Mesendoderm (in vitro differentiated cells): ENCODE results near the gene AMPD2.
"Not testable (repeated sequence)": the region's sequence is repeated elsewhere in the genome, so short reads cannot be mapped to it uniquely, and the experiment has no call there.

ENCODE experiments used
- DNase-seq: peaks from one replicate; pipeline ENCODE4 v3.0.0; 2013
- H2AK5ac ChIP-seq: 2 replicates; pipeline ENCODE4 v1.6.1; 2013; ENCODE audit warnings: low read length, inconsistent platforms
- H2BK120ac ChIP-seq: 2 replicates; pipeline ENCODE4 v1.6.1; 2013; ENCODE audit warnings: low read depth, mild to moderate bottlenecking, low read length, moderate library complexity, mixed read lengths
- H2BK15ac ChIP-seq: replicated peaks from 2 replicates; pipeline ENCODE4 v1.6.1; 2013; ENCODE audit warnings: low read depth, mild to moderate bottlenecking, moderate library complexity
- H2BK5ac ChIP-seq: 2 replicates; pipeline ENCODE4 v1.6.1; 2013; ENCODE audit warnings: low read length, inconsistent platforms
- H3K18ac ChIP-seq: 2 replicates; pipeline ENCODE4 v1.6.1; 2013; ENCODE audit warnings: mild to moderate bottlenecking, low read length, mixed read lengths
- H3K23ac ChIP-seq: one replicate; pipeline ENCODE4 v1.6.1; 2013; ENCODE audit warnings: low read length
- H3K27ac ChIP-seq: 2 replicates; pipeline ENCODE4 v1.5.1; 2013; ENCODE audit warnings: low read depth, mild to moderate bottlenecking, inconsistent platforms, low read length, moderate library complexity
- H3K27me3 ChIP-seq: 2 replicates; pipeline ENCODE4 v1.6.1; 2013; ENCODE audit warnings: low read length, control low read depth, mild to moderate bottlenecking, inconsistent platforms; ENCODE audit not compliant: insufficient read depth, poor library complexity
- H3K36me3 ChIP-seq: 2 replicates; pipeline ENCODE4 v1.6.1; 2013; ENCODE audit warnings: low read length, inconsistent platforms; ENCODE audit not compliant: control insufficient read depth, insufficient read depth
- H3K4ac ChIP-seq: one replicate; pipeline ENCODE4 v1.6.1; 2013; ENCODE audit warnings: low read depth, mild to moderate bottlenecking, low read length, moderate library complexity
- H3K4me1 ChIP-seq: 2 replicates; pipeline ENCODE4 v1.6.1; 2013; ENCODE audit warnings: low read depth, low read length, inconsistent platforms; ENCODE audit not compliant: control insufficient read depth
- H3K4me2 ChIP-seq: 2 replicates; pipeline ENCODE4 v1.6.1; 2013; ENCODE audit warnings: low read length
- H3K4me3 ChIP-seq: 2 replicates; pipeline ENCODE4 v1.5.1; 2013; ENCODE audit warnings: mild to moderate bottlenecking, low read length
- H3K56ac ChIP-seq: one replicate; pipeline ENCODE4 v1.6.1; 2013; ENCODE audit warnings: low read length
- H3K79me1 ChIP-seq: 2 replicates; pipeline ENCODE4 v1.6.1; 2013; ENCODE audit warnings: low read length, inconsistent platforms
- H3K79me2 ChIP-seq: 2 replicates; pipeline ENCODE4 v1.6.1; 2013; ENCODE audit warnings: mild to moderate bottlenecking, low read length; ENCODE audit not compliant: control insufficient read depth, insufficient read depth
- H3K9ac ChIP-seq: 2 replicates; pipeline ENCODE4 v1.6.1; 2013; ENCODE audit warnings: low read length, inconsistent platforms
- H4K5ac ChIP-seq: one replicate; pipeline ENCODE4 v1.6.1; 2013; ENCODE audit warnings: low read length
- H4K8ac ChIP-seq: one replicate; pipeline ENCODE4 v1.6.1; 2013; ENCODE audit warnings: low read depth, mild to moderate bottlenecking, control low read depth, low read length, moderate library complexity
- WGBS: extraction: QIAGEN DNeasy Blood & Tissue Kit; methylation state at CpG from one replicate; pipeline ENCODE4 v1.1.7; 2013; ENCODE audit warnings: low lambda C conversion rate, missing lambda C conversion rate; ENCODE audit not compliant: insufficient coverage; ENCODE audit errors: extremely low coverage; 5-methylcytosine and 5-hydroxymethylcytosine counted together

Gene AMPD2

GRCh38 chr1:109667452-109668122 is 48.0 kb downstream of the AMPD2 start, which contains the start of gene GSTM2:
Gene GSTM2 (plus strand): TSS chr1:109668057. CDS start chr1:109668116, 59 bp downstream.
- H3K36me3 ChIP-seq, result no peaks in the 10 kb centered on the region
- H2BK5ac ChIP-seq, result no peak within 1 kb of the TSS
- H3K4me3 ChIP-seq, result no peak within 1 kb of the TSS
- H3K79me2 ChIP-seq, result no peaks in the 10 kb centered on the region
- H2AK5ac ChIP-seq, result no peak within 1 kb of the TSS
- H3K4ac ChIP-seq, result no peak within 1 kb of the TSS
- H3K4me1 ChIP-seq, result no peaks in the 10 kb centered on the region
- H3K9ac ChIP-seq, result peak within 1 kb of the TSS; percentile 49
- peak within 1 kb of the TSS; percentile 66 for H3K23ac ChIP-seq
- H2BK120ac ChIP-seq, result no peak within 1 kb of the TSS
- no peak within 1 kb of the TSS for H4K5ac ChIP-seq
- peak within 1 kb of the TSS; percentile 50 for H3K56ac ChIP-seq
- no peaks in the 10 kb centered on the region for H3K27me3 ChIP-seq
- no peak within 1 kb of the TSS for H2BK15ac ChIP-seq
- H3K4me2 ChIP-seq, result peak within 1 kb of the TSS; percentile 40
- no peak within 1 kb of the TSS for H4K8ac ChIP-seq
- no peak within 1 kb of the TSS for H3K27ac ChIP-seq
- DNase-seq, result peak; percentile 93
- no CpG with 5 or more reads among the region's 22 CpGs for WGBS
- H3K79me1 ChIP-seq, result no peaks in the 10 kb centered on the region
- peak within 1 kb of the TSS; percentile 32 for H3K18ac ChIP-seq

GRCh38 chr1:109668123-109668775 is 48.6 kb downstream of the AMPD2 start:
- Histone ChIP-seq H3K27ac (no peak overlapping the region), H3K23ac (peak overlapping the region; percentile 66), H4K5ac (no peak overlapping the region), H3K4ac (no peak overlapping the region), H2BK15ac (no peak overlapping the region), H3K4me1 (no peaks in the 10 kb centered on the region), H3K9ac (peak overlapping the region; percentile 49), H3K79me1 (no peaks in the 10 kb centered on the region), H3K4me3 (no peak overlapping the region), H3K4me2 (peak overlapping the region; percentile 40), H3K56ac (peak overlapping the region; percentile 50), H2BK5ac (no peak overlapping the region), H3K36me3 (no peaks in the 10 kb centered on the region), H3K27me3 (no peaks in the 10 kb centered on the region), H3K18ac (peak overlapping the region; percentile 32), H3K79me2 (no peaks in the 10 kb centered on the region), H4K8ac (no peak overlapping the region), H2AK5ac (no peak overlapping the region), H2BK120ac (no peak overlapping the region)
- no CpG with 5 or more reads among the region's 26 CpGs for WGBS
- DNase-seq, result no peak

- no peak overlapping the region for H3K4ac ChIP-seq
- H3K27me3 ChIP-seq, result no peaks in the 10 kb centered on the region
- no peak overlapping the region for H3K9ac ChIP-seq
- H3K4me1 ChIP-seq, result no peaks in the 10 kb centered on the region
- H3K4me2 ChIP-seq, result no peak overlapping the region
- no peak overlapping the region for H2BK5ac ChIP-seq
- no peak overlapping the region for H2BK120ac ChIP-seq
- no peak overlapping the region for H2AK5ac ChIP-seq
- no CpG with 5 or more reads among the region's 22 CpGs for WGBS
- DNase-seq, result no peak
- H3K23ac ChIP-seq, result no peak overlapping the region
- no peaks in the 10 kb centered on the region for H3K79me1 ChIP-seq
- H3K4me3 ChIP-seq, result no peak overlapping the region
- no peak overlapping the region for H3K27ac ChIP-seq
- H3K79me2 ChIP-seq, result no peaks in the 10 kb centered on the region
- H3K18ac ChIP-seq, result no peak overlapping the region
- no peak overlapping the region for H4K8ac ChIP-seq
- no peaks in the 10 kb centered on the region for H3K36me3 ChIP-seq
- no peak overlapping the region for H4K5ac ChIP-seq
- no peak overlapping the region for H3K56ac ChIP-seq
- H2BK15ac ChIP-seq, result no peak overlapping the region
These were observed 49.8 kb downstream of the AMPD2 start for GRCh38 chr1:109669246-109669948.

GRCh38 chr1:109669949-109670302 is 50.3 kb downstream of the AMPD2 start:
- not testable (repeated sequence) for H2BK5ac ChIP-seq, H3K79me1 ChIP-seq, H3K4ac ChIP-seq, H3K4me3 ChIP-seq, H2BK15ac ChIP-seq, H3K4me1 ChIP-seq, H3K56ac ChIP-seq, H2BK120ac ChIP-seq, H3K4me2 ChIP-seq, H3K23ac ChIP-seq, H3K18ac ChIP-seq, H4K8ac ChIP-seq, H3K27me3 ChIP-seq, H3K79me2 ChIP-seq, H3K9ac ChIP-seq, DNase-seq, H2AK5ac ChIP-seq, H3K27ac ChIP-seq, H4K5ac ChIP-seq, H3K36me3 ChIP-seq
- no CpG with 5 or more reads among the region's 5 CpGs for WGBS

- Histone ChIP-seq H4K8ac (no peak overlapping the region), H2BK5ac (no peak overlapping the region), H3K27me3 (no peaks in the 10 kb centered on the region), H2BK120ac (no peak overlapping the region), H2AK5ac (no peak overlapping the region), H3K4ac (no peak overlapping the region), H3K79me2 (no peaks in the 10 kb centered on the region), H3K9ac (no peak overlapping the region), H3K27ac (no peak overlapping the region), H2BK15ac (no peak overlapping the region), H3K4me2 (no peak overlapping the region), H4K5ac (no peak overlapping the region), H3K36me3 (no peaks in the 10 kb centered on the region), H3K56ac (no peak overlapping the region), H3K23ac (no peak overlapping the region), H3K4me1 (no peaks in the 10 kb centered on the region), H3K4me3 (no peak overlapping the region), H3K79me1 (no peaks in the 10 kb centered on the region), H3K18ac (no peak overlapping the region)
- WGBS, result no CpG with 5 or more reads among the region's 5 CpGs
- DNase-seq, result no peak
These were observed 51.4 kb downstream of the AMPD2 start for GRCh38 chr1:109671067-109671466.
